Neural cell (in vitro differentiated cells): ENCODE results near the gene ROR2.

Source experiments
- CTCF ChIP-seq: fragments of 450-650 bp; IDR thresholded peaks from 2 replicates; pipeline ENCODE4 v1.5.1; 2014; ENCODE audit warnings: antibody characterized with exemption, mild to moderate bottlenecking, moderate library complexity; ENCODE audit not compliant: poor library complexity, severe bottlenecking
- EZH2 ChIP-seq: fragments of 200-600, 300-800 bp; shearing (Covaris generic), sonication (generic); IDR thresholded peaks from 2 replicates; pipeline ENCODE4 v1.6.1; 2014; ENCODE audit warnings: antibody characterized with exemption, low read length, borderline replicate concordance, mild to moderate bottlenecking; ENCODE audit not compliant: insufficient read depth, poor library complexity, severe bottlenecking
- POLR2AphosphoS5 ChIP-seq: IDR thresholded peaks from 2 replicates; pipeline ENCODE4 v1.6.1; 2012

- no peak for TF ChIP-seq POLR2AphosphoS5
- TF ChIP-seq CTCF = no peak
- TF ChIP-seq EZH2 = no peak
Observed at GRCh38 chr9:91924090-91924489, 25.9 kb downstream of the ROR2 start.
